K562 (cell line): ENCODE measurements around the gene CXorf65. TPM values are rescaled to one million over a fixed set of nuclear protein-coding genes. Genes with fewer than 3 reads are reported as not detected.

Experiments used
- ATAC-seq: fragments of 200-7000 bp; cut with Tn5 transposase; 3 replicates; pipeline ENCODE4 v1.9.1; 2020; ENCODE audit warnings: moderate library complexity
- BruUV-seq: library from RNA; stranded (reverse); fragments of 400-500 nt; replicated peaks from 2 replicates; lab custom pipeline; 2021; lab: Mats Ljungman, UMichigan
- CTCF ChIA-PET: fragments of 300-600 bp; formaldehyde crosslinking; extraction: SDS; loops from one replicate; lab custom pipeline; 2021; ENCODE audit warnings: low intra/inter-chr PET ratio; lab: Yijun Ruan, JAX
- POLR2A ChIA-PET: fragments of 300-600, 350-650 bp; sonication (Branson Sonifier 250); formaldehyde crosslinking; extraction: SDS; loops from one replicate; lab custom pipeline; 2021; ENCODE audit warnings: antibody characterized with exemption, inconsistent platforms; lab: Yijun Ruan, JAX
- DNase-seq, 4 experiments: peaks; one replicate each; pipeline versions ENCODE4 v3.0.0 to v3.0.0-alpha.2; 2011 to 2018; ENCODE audit warnings: low spot score in 3 of 4, mixed read lengths in 3 of 4; ENCODE audit errors: extremely low read depth in 1 of 4
- FAIRE-seq: peaks from 2 replicates; lab custom pipeline; 2011; peaks lifted over from hg19 to GRCh38; lab: Jason Lieb, UNC
- H2AFZ ChIP-seq: 2 replicates; pipeline ENCODE4 v1.6.0; 2011; ENCODE audit warnings: low read depth, low read length, control low read depth, inconsistent platforms
- H3K27ac ChIP-seq: fragments of 200-600 bp; 3 replicates; pipeline ENCODE4 v1.8.0; 2011; ENCODE audit warnings: low read depth, mild to moderate bottlenecking, control low read depth, inconsistent platforms, low read length, moderate library complexity, mixed read lengths; ENCODE audit errors: extremely low read depth
- H3K27me3 ChIP-seq, 2 experiments: fragments of 300-600 bp in 1 of 2; 2 replicates in 1 of 2; 3 replicates in 1 of 2; pipeline versions ENCODE4 v1.6.0 to v1.8.0; 2011; ENCODE audit warnings: inconsistent platforms in 2 of 2, low read length in 2 of 2, mild to moderate bottlenecking in 1 of 2, mixed read lengths in 1 of 2, moderate library complexity in 1 of 2; ENCODE audit not compliant: control insufficient read depth in 2 of 2, insufficient read depth in 2 of 2
- H3K36me3 ChIP-seq: fragments of 300-600 bp; 3 replicates; pipeline ENCODE4 v1.8.0; 2011; ENCODE audit warnings: mild to moderate bottlenecking, low read length, inconsistent platforms; ENCODE audit not compliant: control insufficient read depth, insufficient read depth
- H3K4me1 ChIP-seq, 2 experiments: fragments of 200-600 bp in 1 of 2; replicated peaks in 1 of 2; 2 replicates in 1 of 2; 3 replicates in 1 of 2; pipeline versions ENCODE4 v1.5.1 to v1.8.0; 2011; ENCODE audit warnings: inconsistent platforms in 2 of 2, low read length in 2 of 2, mild to moderate bottlenecking in 1 of 2, mixed read lengths in 1 of 2, moderate library complexity in 1 of 2; ENCODE audit not compliant: control insufficient read depth in 2 of 2, insufficient read depth in 2 of 2
- H3K4me2 ChIP-seq: 2 replicates; pipeline ENCODE4 v1.6.1; 2011; ENCODE audit warnings: low read length, control low read depth, inconsistent platforms, mixed read lengths; ENCODE audit not compliant: insufficient read depth
- H3K4me3 ChIP-seq: fragments of 200-600 bp; sonication (generic), shearing (Covaris generic); 2 replicates; pipeline ENCODE4 v1.5.1; 2016; ENCODE audit warnings: control low read depth, inconsistent platforms
- H3K79me2 ChIP-seq: fragments of 200-600 bp; 3 replicates; pipeline ENCODE4 v1.8.0; 2011; ENCODE audit warnings: low read length, inconsistent platforms; ENCODE audit not compliant: control insufficient read depth, insufficient read depth
- H3K9ac ChIP-seq, 2 experiments: 2 replicates each; pipeline versions ENCODE4 v1.6.0 to v1.6.1; 2011; ENCODE audit warnings: low read depth in 2 of 2, low read length in 2 of 2, control low read depth in 1 of 2, inconsistent platforms in 1 of 2, mild to moderate bottlenecking in 1 of 2, mixed read lengths in 1 of 2; ENCODE audit not compliant: insufficient read depth in 1 of 2
- H3K9me1 ChIP-seq: one replicate; pipeline ENCODE4 v1.6.0; 2011; ENCODE audit warnings: inconsistent platforms, mild to moderate bottlenecking, low read length, moderate library complexity; ENCODE audit not compliant: control insufficient read depth, insufficient read depth
- H3K9me3 ChIP-seq: replicated peaks from 2 replicates; pipeline ENCODE4 v1.5.1; 2011; ENCODE audit warnings: low read depth, low read length, inconsistent platforms; ENCODE audit not compliant: control insufficient read depth, insufficient read depth
- H4K20me1 ChIP-seq: replicated peaks from 2 replicates; pipeline ENCODE4 v1.6.1; 2011; ENCODE audit warnings: low read length, inconsistent platforms, mixed read lengths; ENCODE audit not compliant: control insufficient read depth, insufficient read depth
- CLOCK ChIP-seq: fragments of 250-450 bp; sonication (Bioruptor Pico); IDR thresholded peaks from 2 replicates; pipeline ENCODE4 v1.4.0; 2020; ENCODE audit warnings: mild to moderate bottlenecking, moderate library complexity, borderline replicate concordance
- CREM ChIP-seq: IDR thresholded peaks from 2 replicates; pipeline ENCODE4 v1.6.1; 2014; ENCODE audit warnings: antibody characterized with exemption, low read depth
- GABPA ChIP-seq: fragments of 200-800 bp; sonication (Bioruptor generic); conservative IDR thresholded peaks from 2 replicates; pipeline ENCODE4 v1.6.1; 2016; ENCODE audit warnings: low read depth, missing genetic modification characterization, missing compliant biosample characterization
- PCBP2 ChIP-seq: fragments of 200-400 bp; formaldehyde crosslinking; IDR thresholded peaks from 2 replicates; pipeline ENCODE4 v1.6.1; 2018; ENCODE audit warnings: low read length, low read depth, mild to moderate bottlenecking, moderate library complexity; ENCODE audit not compliant: poor library complexity, severe bottlenecking
- TFAM ChIP-seq: fragments of 250-450 bp; sonication (Bioruptor Pico); conservative IDR thresholded peaks from 2 replicates; pipeline ENCODE4 v1.5.0; 2021; ENCODE audit warnings: mild to moderate bottlenecking, moderate library complexity
- TRIM25 ChIP-seq: fragments of 450-650 bp; IDR thresholded peaks from 2 replicates; pipeline ENCODE4 v1.7.0; 2016; ENCODE audit warnings: borderline replicate concordance
- ZKSCAN3 ChIP-seq: fragments of 250-450 bp; sonication (Bioruptor Pico); IDR thresholded peaks from 2 replicates; pipeline ENCODE4 v1.4.0; 2020
- ZNF639 ChIP-seq, 2 experiments: fragments of 200-800 bp in 1 of 2; sonication (Bioruptor generic) in 1 of 2; sonication (generic) in 1 of 2; formaldehyde crosslinking in 1 of 2; IDR thresholded peaks in 1 of 2; conservative IDR thresholded peaks in 1 of 2; 2 replicates each; pipeline versions ENCODE4 v1.5.0 to v1.6.1; 2016 to 2020; ENCODE audit warnings: missing compliant biosample characterization in 1 of 2, missing genetic modification characterization in 1 of 2, missing genetic modification reagents in 1 of 2
- ZNF766 ChIP-seq: fragments of 200-800 bp; sonication (Bioruptor generic); conservative IDR thresholded peaks from 2 replicates; pipeline ENCODE4 v1.6.1; 2016; ENCODE audit warnings: missing genetic modification characterization, missing compliant biosample characterization
- WGBS: fragments of 100-300 bp; shearing (Covaris generic); methylation state at CpG from one replicate; pipeline ENCODE4 v1.1.6; 2016; ENCODE audit warnings: low coverage, mixed read lengths; ENCODE audit not compliant: insufficient coverage; ENCODE audit errors: missing lambda C conversion rate; 5-methylcytosine and 5-hydroxymethylcytosine counted together
- in situ Hi-C: fragments of 300-500 bp; cut with MboI; formaldehyde crosslinking; loops from 4 replicates; pipeline ENCODE4 v1.15.0; 2018; ENCODE audit warnings: inconsistent platforms, mixed read lengths
- intact Hi-C: fragments of 100-400 bp; cut with micrococcal nuclease; formaldehyde crosslinking; loops from 2 replicates; pipeline ENCODE4 v1.14.2; 2022
- polyA plus RNA-seq, 8 experiments: library from polyadenylated mRNA; depleted of rRNA in 4 of 8; stranded (reverse) in 5 of 8; unstranded in 3 of 8; fragments of >200 nt; fragmentation: Nextera tagmentation in 2 of 8; fragmentation: Illumina TruSeq in 1 of 8; extraction: Ambion mirVana in 2 of 8; extraction: Trizol in 1 of 8; gene quantifications; 2 replicates each; pipeline versions ENCODE4 v1.2.1 to v1.2.3, GENCODE V29; 2011 to 2014; ENCODE audit warnings: inconsistent platforms in 1 of 8, missing spikeins in 1 of 8
- total RNA-seq, 7 experiments: library from RNA; depleted of rRNA in 6 of 7; stranded (reverse); fragments of >200 nt in 6 of 7; fragmentation: Illumina TruSeq in 2 of 7; extraction: Trizol in 2 of 7; gene quantifications; 2 replicates each; pipeline versions ENCODE4 v1.2.1 to v1.2.3, GENCODE V29; 2011 to 2021; ENCODE audit warnings: low replicate concordance in 1 of 7
- TF ChIP-seq, protein P1 (sequence below): fragments of 250-450 bp; sonication (Bioruptor Pico); IDR thresholded peaks from 2 replicates; pipeline ENCODE4 v1.5.0; 2020; ENCODE audit warnings: mild to moderate bottlenecking

Gene CXorf65
- total and polyA plus RNA-seq, 9 of the 15 experiments (the other 6 are each of a cell fraction or from before 2014, with no cell fraction given) = 1.4 to 8.4 (median 2.9) TPM

GRCh38 chrX:71111141-71111843, 4.8 kb upstream of the CXorf65 start, which contains the start of gene IL2RG:
Gene IL2RG, minus strand, starts transcription at chrX:71111577. Its CDS starts 38 bp downstream, at chrX:71111539.
- peak within 1 kb of the TSS; percentile 63 to 72; a peak in 3 of 4 replicates for H3K9ac ChIP-seq
- peaks cover 7% of the 10 kb centered on the region; the same call in 2 of the 3 replicates for H3K79me2 ChIP-seq
- H3K4me1 ChIP-seq = peaks cover 26 to 56% of the 10 kb centered on the region in 2 experiments
- no peaks in the 10 kb centered on the region for H4K20me1 ChIP-seq
- peak within 1 kb of the TSS; percentile 94 for H2AFZ ChIP-seq
- WGBS = 14% methylated on average over 6 of the region's 8 CpGs
- H3K27me3 ChIP-seq = no peaks in the 10 kb centered on the region
- ChIA-PET CTCF (no interaction called here), POLR2A (interaction anchor here (0.7 kb wide), 2 partner anchors 9 to 10 kb away, joined by 3 read pairs; no protein-coding TSS in a partner anchor)
- ATAC-seq (peak; percentile 56), FAIRE-seq (peak; percentile 66), DNase-seq (peak; percentile 45 to 67 (median 52))
- in situ Hi-C loops (no loop called here), intact Hi-C loops (no loop called here)
- peak within 1 kb of the TSS; percentile 88 for H3K4me2 ChIP-seq
- peak within 1 kb of the TSS; percentile 65 for H3K27ac ChIP-seq
- BruUV-seq = TSS peak; percentile 66
- no peaks in the 10 kb centered on the region for H3K9me1 ChIP-seq
- no peaks in the 10 kb centered on the region for H3K9me3 ChIP-seq
- H3K4me3 ChIP-seq = peak within 1 kb of the TSS; percentile 34
- H3K36me3 ChIP-seq = no peaks in the 10 kb centered on the region
- TF ChIP-seq GABPA (tag) (0 out of 2 replicates have a peak, but pooled peaks have one; percentile 38), CREM (0 out of 2 replicates have a peak, but pooled peaks have one; percentile 26), TRIM25 (no peak), ZNF639 (CRISPR knock-in tag; conservative IDR thresholded peaks at IDR 0.05 in 1 of 2, IDR thresholded peaks at IDR 0.05 in 1 of 2) (no peak), ZKSCAN3 (CRISPR knock-in tag) (no peak), CLOCK (no peak), TFAM (CRISPR knock-in tag) (no peak), PCBP2 (no peak), ZNF766 (CRISPR knock-in tag) (0 out of 2 replicates have a peak, but pooled peaks have one; percentile 20)
- TF ChIP-seq, protein P1, sequence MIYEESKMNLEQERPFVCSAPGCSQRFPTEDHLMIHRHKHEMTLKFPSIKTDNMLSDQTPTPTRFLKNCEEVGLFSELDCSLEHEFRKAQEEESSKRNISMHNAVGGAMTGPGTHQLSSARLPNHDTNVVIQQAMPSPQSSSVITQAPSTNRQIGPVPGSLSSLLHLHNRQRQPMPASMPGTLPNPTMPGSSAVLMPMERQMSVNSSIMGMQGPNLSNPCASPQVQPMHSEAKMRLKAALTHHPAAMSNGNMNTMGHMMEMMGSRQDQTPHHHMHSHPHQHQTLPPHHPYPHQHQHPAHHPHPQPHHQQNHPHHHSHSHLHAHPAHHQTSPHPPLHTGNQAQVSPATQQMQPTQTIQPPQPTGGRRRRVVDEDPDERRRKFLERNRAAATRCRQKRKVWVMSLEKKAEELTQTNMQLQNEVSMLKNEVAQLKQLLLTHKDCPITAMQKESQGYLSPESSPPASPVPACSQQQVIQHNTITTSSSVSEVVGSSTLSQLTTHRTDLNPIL = no peak
